ENCODE data around the gene IL17A.

Gene IL17A

GRCh38 chr6:52217761-52218160, 31.6 kb downstream of the IL17A start:
- no peak for DNase-seq

GRCh38 chr6:52221302-52221701, 35.1 kb downstream of the IL17A start:
- peak; percentile 76 for DNase-seq

DNA sequence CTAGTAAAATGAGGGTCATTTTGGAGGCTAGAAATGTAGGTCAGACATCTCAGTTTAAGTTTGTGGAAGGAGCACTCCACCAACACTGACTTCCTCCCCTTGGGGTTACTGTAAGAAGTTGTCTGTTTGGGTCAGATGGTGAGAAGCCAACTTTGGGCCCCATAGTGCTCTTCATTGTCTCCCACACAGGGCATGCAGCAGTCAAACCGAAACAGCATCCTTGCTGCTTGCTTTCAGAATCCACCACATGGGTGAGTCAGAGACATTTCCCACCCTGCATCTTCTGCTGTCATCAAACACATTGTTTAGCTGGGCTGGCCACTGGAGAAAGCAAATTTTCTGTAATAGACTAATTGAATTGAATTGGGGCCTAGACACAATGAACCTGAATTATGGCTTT, 41.3 kb downstream of the IL17A start:
- peak; percentile 86 for DNase-seq

GRCh38 chr6:52230685-52231084, 44.5 kb downstream of the IL17A start:
- no peak for DNase-seq

DNA sequence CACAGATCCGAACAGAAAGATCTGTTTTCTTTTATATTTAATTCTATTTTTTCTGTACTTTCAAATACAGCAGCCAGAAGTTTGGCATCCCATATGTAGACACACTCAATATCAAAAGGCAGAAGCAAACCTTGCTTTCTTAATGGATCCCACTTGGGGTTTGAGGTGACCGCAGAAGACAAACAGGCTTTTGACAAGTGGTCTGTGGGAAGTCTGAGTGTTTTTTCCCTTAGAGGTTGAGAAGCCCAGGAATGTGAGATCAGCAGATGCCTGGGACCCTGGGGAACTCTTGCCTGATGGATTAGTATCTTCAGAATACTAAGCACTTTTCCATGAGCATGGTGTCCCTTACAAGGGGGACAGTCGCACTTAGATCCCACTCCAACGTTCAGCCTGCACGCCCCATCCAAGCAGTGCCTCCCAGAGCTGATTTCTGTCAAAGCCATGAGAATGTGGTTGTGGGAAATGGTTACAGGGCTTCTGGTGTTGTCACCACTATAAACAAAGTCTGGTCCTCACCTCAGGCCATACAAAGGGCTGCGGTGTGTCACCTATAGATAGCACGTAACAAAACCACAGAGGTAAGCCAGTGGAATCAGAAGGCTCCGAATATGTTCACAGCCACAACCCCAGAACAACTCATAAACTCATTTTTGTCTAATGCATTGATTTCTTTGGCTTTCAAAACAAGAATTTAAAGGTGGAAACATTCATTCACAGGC, 45.4 kb downstream of the IL17A start:
- DNase-seq = peak; percentile 59

DNA sequence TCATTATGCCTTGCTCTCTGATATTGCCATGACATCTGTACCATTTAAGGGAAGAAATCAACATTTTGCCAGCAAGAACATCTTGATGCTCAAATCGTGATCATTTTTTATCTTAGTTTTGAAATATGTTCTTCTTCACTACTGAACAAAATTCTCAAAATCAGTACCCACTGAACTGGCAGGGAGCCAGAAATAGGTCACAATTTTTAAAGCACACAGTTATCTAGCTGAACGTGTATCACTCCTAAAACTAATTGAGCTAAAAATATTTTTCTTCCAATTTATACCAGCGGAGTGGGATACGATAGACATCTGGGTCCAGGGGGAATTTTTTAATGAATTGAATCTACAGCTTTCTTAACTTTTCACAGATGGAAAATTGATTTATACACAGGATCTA, 46.8 kb downstream of the IL17A start:
- no peak for DNase-seq

- DNase-seq = peak; percentile 66
These were observed 48.0 kb downstream of the IL17A start for GRCh38 chr6:52233975-52234823.
